ENCODE data around the gene CALN1.
"Not testable (repeated sequence)": the region's sequence is repeated elsewhere in the genome, so short reads cannot be mapped to it uniquely, and the experiment has no call there.

CALN1 gene

DNA sequence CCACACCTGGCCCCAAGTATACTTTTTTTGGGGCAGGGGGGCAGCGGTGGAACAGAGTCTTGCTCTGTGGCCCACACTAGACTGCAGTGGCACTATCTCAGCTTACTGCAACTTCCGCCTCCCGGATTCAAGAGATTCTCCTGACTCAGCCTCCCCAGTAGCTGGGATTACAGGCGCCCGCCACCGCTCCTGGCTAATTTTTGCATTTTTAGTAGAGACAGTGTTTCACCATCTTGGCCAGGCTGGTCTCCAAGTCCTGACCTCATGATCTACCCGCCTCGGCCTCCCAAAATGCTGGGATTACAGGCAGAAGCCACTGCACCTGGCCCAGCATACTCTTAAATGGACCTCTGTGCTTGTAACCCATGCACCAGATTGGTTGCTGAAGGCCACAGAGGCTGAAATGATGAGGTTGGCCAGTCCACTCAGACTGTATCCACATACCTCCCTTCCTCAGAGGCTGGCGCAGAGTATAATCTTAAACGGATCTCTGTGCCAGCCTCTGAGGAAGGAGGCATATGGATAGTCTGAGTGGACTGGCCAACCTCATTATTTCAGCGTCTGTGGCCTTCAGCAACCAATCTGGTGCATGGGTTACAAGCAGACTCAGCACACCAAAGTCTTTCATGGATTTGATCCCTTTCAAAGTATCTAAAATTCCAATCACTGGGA is 3.0 kb downstream of the CALN1 start:
- no peak for DNase-seq (ENCODE audit: low read depth in 2 of 2)

DNA sequence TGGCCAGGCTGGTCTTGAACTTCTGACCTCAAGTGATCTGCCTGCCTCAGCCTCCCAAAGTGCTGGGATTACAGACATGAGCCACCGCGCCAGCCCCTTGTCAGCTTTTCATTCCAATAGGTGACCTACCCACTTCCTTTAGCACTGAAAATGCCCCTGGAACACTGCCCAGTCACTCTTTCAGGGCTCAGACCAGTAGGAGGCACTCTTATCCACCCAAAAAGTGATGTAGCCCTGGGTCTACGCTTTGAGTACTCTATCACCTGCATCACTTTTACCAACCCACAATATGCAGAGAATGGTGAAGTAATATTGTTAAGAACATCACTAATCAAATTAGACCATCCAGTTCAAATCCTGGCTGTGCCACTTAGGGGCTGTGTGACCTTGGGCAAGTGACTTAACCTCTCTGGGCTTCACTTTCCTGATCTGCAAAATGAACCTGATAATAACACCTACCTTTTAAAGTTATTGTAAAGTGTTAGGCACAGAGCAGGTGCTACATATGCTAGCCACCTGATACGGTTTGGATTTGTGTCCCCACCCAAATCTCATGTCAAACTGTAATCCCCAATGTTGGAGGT is 5.2 kb downstream of the CALN1 start:
- DNase-seq (ENCODE audit: low read depth in 2 of 2) = no peak

DNA sequence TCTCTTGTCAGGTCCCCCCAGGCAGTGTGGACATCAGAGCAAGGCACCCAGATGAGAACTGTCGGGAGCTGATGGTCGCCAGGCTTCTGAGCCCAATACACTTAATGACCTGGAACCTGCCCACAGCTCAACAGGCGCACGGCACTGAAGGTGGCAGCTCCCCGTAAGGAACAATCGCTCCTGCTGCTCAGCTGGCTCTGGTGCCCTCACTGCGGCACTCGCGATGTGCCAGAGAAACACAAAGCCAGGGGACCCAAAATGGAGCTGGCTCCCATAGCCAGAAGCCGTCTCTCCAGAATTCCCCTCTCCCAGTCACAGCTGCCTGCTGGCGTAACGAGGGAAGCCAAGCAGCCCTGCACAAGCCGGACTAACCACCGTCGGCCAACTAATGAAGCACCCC is 6.3 kb downstream of the CALN1 start:
- no peak for DNase-seq (ENCODE audit: low read depth in 2 of 2)

DNA sequence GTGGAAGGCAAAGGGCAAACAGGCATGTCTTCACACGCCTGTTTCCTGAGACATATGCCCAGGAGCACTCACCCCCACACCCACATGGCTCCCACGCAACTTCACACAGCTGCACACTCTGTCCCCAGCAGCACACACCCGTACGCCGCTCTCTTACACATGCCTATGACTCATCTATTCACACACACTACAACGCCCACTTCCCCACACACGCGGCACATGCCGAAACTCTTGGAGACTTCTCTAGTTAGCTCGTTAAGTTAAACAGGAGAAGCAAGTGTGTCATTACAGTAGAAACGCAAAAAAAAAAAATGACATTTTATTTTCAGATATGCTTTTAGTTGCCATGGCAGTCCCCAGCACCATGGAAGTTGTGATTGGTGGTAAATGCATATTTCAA is 6.7 kb downstream of the CALN1 start:
- DNase-seq (ENCODE audit: low read depth in 2 of 2) = no peak

DNA sequence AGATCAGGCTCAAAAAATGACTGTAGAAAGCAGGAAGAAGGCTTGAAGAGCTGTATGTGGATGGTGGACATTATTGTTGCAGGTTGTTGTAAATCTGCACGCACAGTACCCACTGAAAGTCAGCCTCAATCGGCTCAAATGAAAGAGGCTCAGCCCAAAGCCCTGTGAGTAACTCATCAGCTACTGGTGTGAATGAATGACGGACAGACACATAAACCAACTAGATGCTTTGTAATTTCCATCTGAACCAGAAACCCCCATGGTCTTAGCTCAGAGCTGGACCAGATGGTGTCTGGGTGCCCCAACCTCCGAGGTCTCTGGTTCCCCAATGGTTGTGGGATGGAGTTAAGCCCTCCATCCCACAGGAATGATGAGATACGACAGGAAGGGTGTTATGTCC is 7.4 kb downstream of the CALN1 start:
- DNase-seq (ENCODE audit: low read depth in 2 of 2) = no peak

DNA sequence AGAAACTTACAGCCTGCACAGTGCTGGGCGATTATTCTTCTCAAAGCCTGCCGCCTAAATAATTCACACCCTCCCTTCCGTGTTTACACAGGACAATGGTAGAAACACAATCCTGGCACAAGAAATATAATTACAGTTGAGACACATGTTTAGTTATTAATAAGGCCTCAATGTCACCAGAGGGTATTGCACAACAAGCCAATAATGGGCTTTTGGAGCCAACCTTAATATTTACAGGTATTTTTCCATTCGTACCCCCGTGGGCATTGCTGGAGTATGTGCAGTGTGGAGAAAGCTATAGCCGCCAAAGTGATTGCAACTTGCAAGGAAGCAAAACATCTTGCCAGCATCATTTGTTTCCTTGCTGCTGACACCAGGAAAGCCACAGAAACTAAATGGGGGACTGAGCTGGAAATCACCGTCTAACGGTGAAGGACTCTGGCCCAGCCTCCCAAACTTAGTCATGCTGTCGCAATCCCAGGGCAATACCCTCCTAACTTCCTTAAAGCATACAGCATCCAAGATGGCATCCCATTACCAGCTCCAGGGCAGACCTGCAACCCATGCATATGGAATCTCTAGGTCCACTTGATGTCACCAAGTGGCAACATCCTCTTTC is 8.6 kb downstream of the CALN1 start:
- DNase-seq (ENCODE audit: low read depth in 2 of 2) = no peak

DNA sequence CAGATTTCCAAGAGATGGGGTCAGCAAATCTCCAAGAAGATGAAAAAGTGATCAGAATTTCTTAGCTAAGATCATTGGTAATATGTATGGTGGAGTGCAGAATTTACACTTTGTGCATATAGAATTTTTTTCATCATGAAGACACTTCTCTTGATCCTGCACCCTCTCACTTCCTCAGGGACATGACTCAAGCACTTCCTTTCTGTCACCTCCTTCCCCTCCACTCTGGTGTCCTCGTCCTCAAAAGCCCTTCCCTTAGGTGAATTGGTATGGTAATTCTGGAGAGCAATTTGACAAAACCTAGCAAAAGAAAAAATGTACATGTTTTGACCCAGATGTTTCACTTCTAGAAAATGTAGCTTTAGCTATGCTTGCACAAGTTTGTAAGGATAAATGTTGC is 18.1 kb downstream of the CALN1 start:
- DNase-seq (ENCODE audit: low read depth in 2 of 2) = no peak

DNA sequence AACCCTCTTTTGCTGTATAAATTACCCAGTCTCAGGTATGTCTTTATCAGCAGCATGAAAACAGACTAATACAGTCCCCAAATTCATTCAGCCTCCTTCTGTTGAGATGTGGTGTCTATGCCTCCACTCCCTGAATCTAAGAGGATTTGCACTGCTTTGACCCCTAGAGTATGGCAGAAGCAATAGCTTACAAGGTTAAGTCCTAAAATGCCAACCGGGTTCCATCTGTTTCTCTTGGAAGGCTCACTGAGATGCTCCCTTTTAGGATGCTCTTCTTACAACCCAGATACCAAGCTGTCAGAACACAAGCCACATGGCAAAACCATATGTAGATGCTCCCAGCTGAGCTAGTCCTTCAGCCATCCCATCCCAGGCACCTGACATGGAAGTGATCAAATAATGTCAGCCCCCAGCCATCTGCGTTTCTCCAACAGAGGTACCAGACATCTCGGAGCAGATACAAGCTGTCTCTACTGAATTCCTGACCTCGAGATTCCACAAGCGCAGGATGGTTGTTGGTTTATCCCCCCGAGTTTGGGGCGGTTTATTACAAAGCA is 20.2 kb downstream of the CALN1 start:
- no peak for DNase-seq (ENCODE audit: low read depth in 2 of 2)

DNA sequence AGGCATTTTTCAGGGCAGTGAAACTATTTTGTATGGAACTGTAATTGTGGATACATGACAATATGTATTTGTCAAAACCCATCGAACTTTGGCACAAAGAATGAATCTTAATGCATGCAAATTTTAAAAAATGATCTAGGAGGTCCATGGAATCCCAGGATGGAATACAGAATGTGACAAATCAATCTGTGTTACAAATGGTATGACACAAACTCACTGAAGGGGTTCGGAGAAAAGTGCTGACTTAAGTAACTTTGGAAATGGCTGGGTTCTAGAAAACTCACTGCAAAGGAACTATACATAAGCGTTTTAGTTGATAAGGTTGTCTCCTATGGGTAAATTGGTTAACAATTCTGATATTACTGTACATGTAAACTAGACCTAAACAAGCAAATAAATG is 26.0 kb downstream of the CALN1 start:
- DNase-seq (ENCODE audit: low read depth in 2 of 2) = no peak

DNA sequence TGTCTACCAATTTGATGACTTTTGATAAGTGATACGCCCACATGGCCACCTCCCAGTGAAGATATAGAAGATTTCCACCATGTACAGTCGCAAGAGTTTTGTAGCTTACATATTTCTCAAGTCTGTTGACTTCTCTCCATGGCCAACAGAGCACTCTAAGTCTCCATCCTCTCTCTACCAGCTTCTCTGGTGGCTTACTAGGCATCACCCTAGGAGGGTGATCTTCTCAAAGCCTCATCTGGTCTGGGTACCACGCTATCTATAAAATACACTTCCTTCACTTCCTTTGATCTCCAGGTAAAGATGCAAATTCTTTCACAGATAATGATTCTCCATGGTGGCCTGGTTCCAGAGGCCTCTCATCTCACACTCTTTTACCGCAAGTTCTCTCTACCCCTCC is 49.9 kb downstream of the CALN1 start:
- DNase-seq (ENCODE audit: low read depth in 2 of 2) = no peak

DNA sequence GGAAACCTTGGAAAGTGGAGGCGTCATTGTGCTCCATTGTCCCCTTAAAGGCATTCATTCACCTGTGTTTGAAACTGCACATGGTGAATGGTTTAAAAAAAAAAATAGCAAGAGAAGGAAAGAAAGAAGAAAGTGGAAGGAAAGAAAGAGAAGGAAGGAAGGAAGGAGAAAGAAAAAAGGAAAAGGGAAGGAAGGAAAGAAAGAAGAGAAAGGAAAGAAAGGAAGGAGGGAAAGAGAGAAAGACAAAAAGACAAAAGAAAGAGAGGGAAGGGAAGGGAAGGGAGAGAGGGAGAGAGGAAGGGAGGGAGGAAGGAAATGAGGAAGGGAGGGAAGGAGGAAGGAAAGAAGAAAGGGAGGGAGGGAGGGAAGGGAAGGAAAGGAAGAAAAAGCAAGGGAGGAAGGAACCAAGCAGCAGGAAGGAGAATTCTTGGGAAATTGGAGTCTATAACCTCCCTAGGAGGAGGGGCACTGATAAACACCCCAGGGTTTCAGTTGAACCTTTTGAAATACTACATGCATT is 66.9 kb downstream of the CALN1 start:
- DNase-seq (ENCODE audit: low read depth in 2 of 2) = no peak

DNA sequence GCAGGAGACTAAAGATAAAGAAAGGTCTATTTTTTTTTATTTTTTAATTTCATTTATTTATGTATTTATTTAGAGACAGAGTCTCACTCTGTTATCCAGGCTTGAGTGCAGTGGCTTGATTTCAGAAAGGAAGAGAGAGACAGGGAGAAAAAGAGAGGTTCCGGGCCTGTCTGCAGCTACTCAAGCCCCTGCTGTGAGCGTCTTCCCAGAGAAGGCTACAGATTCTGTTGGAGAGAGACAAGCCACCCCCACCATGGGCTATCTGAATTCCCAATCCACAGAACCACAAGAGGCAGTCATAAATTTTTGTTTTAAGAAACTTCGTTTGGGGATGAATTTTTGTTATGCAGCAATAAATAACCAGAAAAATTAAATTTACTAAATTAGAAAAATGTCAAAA is 68.1 kb downstream of the CALN1 start:
- DNase-seq (ENCODE audit: low read depth in 2 of 2) = no peak

DNA sequence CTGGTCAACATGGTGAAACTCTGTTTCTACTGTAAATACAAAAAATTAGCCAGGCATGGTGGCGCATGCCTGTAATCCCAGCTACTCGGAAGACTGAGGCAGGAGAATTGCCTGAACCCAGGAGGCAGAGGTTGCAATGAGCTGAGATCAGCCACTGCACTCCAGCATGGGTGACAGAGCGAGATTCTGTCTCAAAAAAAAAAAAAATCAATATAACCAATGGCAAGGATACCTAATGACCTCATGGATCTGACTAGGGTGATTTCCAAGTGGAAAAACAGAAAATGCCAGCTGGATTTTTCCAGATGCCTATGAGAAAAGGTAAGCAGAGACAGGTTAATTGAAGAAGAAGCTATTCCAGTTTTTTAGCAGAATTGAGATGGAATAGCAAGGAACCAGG is 68.8 kb downstream of the CALN1 start:
- DNase-seq (ENCODE audit: low read depth in 2 of 2) = not testable (repeated sequence)

DNA sequence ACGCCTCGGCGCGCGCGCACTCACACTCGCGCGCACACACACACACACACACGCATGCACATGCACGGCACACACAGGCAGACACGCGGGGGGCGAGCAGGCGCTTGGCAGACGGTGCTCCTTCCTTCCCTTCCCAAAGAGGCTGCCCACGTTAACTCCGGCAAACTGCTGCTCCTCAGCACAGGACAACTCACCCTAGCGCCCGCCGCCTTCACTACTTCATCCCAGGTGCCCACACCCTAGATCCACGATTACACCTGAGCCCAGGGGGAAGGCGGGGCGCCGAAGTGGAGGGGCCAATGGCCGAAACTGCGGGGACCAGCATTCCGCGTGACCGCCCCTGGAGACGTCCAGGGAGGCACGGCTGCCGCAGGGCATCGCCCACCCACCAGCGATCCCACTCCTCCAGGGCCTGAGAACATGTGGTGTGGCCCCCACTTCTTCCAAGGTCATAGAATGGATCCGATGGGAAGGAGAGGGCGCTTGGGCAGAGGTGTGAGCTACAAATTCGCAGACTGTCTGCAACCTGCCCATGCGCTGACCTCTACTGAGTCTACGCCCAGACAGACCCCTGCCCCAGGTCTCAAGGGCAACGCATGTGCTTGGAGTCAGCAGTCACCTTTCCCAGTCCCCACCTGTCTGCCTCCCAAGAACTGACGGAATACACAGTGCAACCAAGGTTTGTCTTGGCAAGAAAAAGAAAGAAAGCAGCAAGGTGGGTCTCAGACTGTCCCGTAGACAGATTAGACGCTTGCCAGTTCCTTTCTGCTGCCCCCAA is 74.6 kb downstream of the CALN1 start:
- no peak for DNase-seq (ENCODE audit: low read depth in 2 of 2)

DNA sequence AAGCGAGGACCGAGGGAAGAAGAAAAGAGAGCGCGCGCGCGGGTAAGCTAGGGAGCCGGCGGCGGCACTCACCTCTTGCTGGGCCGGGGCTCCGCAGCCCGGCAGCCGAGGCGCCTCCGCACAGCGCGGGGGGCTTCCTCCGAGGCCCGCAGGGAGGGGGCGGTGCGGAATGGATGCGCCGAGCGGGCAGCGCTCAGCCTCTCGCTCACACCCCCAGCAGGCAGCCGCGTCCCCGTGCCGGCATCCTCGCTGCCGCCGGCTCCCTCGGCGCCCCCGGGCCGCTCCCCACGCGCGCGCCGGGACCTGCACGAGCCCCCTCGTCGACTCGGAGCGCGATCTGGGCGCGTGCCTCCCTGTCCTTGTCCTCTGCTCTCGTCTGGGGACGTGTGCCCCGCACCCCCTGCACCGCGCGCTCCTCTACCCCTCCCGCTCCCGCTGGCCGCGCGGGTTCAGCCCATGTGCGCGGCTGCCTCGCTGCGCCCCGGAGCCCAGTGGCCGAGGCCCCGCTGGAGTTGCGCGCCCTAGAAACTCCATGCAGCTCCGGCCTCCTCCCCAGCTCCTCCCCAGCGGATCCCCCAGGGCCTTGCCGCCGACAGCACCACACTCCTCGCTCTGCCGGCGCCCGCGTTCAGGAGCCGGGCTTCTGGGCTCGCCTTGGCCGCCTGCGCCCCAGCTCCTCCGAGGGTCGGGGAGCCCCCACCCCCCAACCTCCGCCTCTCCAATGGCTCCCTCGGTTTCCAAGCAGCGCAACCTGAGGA is 75.3 kb downstream of the CALN1 start:
- DNase-seq (ENCODE audit: low read depth in 2 of 2) = no peak

DNA sequence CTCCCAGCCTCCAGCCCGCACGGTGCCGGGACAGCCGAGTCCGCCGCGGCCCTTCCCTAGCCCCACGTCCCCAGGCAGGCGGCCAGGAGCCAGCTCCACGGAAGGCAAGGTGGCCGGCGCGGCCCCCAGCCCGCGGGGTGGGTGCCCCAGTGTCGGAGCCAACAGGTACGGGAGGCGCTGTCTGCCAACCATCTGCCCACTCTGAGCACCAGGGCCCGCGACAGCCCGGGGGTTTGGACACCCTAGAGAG is 75.8 kb downstream of the CALN1 start:
- DNase-seq (ENCODE audit: low read depth in 2 of 2) = no peak

DNA sequence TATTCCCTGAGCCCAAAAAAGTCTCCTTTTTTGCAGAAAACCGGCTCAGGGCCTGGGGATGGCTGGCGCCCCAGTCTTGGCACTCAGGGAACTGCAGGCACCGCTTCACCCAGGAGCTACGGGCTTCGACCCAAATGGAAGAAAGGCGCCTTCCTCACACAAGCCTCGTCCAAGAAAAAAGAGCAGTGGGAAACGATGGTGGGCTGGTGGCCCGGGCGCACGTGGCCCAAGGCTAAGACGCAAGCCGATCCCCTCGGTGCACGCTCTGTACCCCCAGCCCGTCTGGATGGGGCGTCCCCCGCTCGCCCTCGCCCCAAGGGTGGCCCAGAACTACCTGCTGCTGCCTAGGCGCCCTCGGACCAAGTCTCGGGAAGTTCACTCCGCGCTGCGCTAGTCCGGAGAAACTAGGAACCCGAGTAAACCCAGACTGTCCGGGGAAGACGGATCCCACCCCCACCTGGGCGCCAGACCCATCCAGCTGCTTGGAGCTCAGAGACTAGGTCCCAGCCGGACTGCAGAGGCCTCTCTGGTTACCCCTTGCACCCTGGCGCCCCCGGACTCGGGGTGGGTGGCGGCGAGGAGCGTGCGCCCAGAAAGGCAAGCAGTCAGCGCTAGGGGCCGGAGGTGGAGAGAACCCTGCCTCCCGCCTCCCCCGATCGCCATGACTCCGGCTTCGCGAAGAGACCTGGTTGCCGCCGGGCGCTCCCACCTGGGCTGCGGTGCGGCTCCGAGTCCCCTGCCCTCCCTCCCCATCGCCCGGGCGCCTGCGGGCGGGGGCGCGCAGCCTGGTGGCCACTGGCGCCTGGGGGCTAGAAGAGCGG is 76.4 kb downstream of the CALN1 start:
- DNase-seq (ENCODE audit: low read depth in 2 of 2) = no peak

DNA sequence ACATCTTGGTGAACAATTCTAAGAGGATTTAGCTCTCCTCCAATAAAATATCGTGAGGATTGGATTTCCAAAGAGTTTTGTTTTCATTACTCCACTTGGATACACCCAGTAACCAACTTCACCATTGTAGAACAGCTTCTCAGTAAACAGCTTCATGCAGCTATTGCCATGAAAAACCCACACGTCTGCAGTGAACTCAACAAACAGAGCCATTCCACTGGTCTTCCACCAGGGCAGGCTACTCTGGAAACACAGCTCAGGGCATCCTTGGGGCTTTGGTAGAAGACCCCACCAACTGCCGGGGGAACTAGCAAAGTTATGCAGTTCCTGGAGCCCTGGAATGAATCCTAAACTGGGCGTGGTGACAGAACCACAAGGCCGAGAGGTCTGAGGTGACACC is 77.4 kb downstream of the CALN1 start:
- no peak for DNase-seq (ENCODE audit: low read depth in 2 of 2)

DNA sequence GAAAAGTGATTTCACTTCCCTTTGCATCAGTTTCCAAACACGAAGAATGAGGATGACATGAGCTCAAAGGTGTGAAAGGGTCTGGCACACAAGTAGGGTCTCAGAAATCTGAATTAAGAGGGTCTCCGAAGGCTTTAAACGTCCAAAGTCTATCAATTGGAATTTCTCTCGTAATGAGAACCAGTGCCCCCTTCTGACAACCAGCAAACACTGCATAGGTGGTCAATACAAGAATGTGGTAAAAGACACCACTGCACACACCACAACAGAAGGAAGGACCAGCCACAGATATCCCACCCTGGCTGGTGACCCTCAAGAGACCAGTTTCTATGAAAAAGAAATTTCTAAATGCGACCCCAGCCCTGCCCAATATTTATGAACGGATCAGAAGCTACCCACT is 78.1 kb downstream of the CALN1 start:
- no peak for DNase-seq (ENCODE audit: low read depth in 2 of 2)

DNA sequence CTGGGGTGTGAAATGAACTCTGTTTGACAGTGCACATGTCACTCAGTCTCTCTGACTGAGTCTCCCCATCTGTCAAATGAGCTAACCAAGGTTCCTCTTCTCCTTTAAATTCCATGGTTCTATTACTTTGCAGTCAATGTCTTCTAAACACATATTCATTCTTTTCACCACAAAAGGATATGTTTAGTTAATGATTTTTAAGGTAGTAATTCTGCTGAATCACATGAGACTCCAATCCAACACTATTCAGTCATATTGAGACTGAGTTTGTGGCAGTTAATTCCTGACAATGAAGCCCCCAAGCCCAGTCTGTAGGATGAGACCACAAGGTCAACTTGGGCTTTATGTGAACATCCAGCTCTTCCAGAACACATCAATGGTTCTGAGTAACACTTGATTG is 85.3 kb downstream of the CALN1 start:
- no peak for DNase-seq (ENCODE audit: low read depth in 2 of 2)

DNA sequence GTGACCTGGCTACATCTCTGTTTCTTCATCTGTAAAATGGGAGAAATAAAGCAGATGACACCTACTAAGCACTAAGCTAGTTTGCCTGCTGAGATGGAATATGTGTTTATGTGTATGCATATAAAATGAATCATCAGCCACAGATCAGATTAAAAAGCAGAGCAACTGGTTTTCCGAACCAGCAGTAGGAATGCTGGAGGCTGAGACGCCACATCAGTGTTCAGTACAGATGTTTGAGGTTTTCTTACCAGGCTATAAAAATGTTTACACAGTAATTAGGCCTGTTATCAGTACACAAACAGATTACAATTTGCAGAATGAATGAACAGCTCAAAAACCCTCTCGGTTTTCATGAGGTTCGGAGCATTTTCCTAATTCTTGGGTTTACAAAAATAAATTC is 85.8 kb downstream of the CALN1 start:
- no peak for DNase-seq (ENCODE audit: low read depth in 2 of 2)
